OCI-LY3 (cell line): Measurements from ENCODE around the gene RALY.
A peak's percentile ranks its signal among the peaks of the same experiment; 100 is the strongest.

Experiments
- H2AFZ ChIP-seq: fragments of 200-600, 300-600 bp; shearing (Covaris generic); 2 replicates; pipeline ENCODE4 v1.6.0; 2014; ENCODE audit warnings: antibody characterized with exemption, low read depth, low read length
- H3K27ac ChIP-seq: fragments of 200-600, 300-600 bp; sonication (generic); 2 replicates; pipeline ENCODE4 v1.5.1; 2014; ENCODE audit warnings: mild to moderate bottlenecking, low read length, moderate library complexity, mixed read lengths
- H3K27me3 ChIP-seq: fragments of 200-600, 300-600 bp; sonication (generic); 2 replicates; pipeline ENCODE4 v1.6.1; 2014; ENCODE audit warnings: low read depth, low read length, mixed read lengths
- H3K36me3 ChIP-seq: fragments of 200-600, 300-600 bp; sonication (generic); replicated peaks from 2 replicates; pipeline ENCODE3; 2014; ENCODE audit warnings: low read depth, low read length, mixed read lengths
- H3K4me1 ChIP-seq: fragments of 300-600, 200-600 bp; sonication (generic); 2 replicates; pipeline ENCODE4 v1.6.1; 2014; ENCODE audit warnings: low read length, mixed read lengths
- H3K4me2 ChIP-seq: fragments of 200-600, 300-600 bp; sonication (generic); 2 replicates; pipeline ENCODE4 v1.6.1; 2014; ENCODE audit warnings: low read length, mixed read lengths
- H3K4me3 ChIP-seq: fragments of 300-600, 200-600 bp; sonication (generic); 2 replicates; pipeline ENCODE4 v1.5.1; 2014; ENCODE audit warnings: antibody characterized with exemption, mild to moderate bottlenecking, low read length, moderate library complexity
- H3K79me2 ChIP-seq: fragments of 300-600, 200-600 bp; shearing (Covaris generic); 2 replicates; pipeline ENCODE4 v1.6.1; 2014; ENCODE audit warnings: mild to moderate bottlenecking, low read length, mixed read lengths
- H3K9ac ChIP-seq: fragments of 300-600, 200-600 bp; shearing (Covaris generic); 2 replicates; pipeline ENCODE4 v1.6.0; 2014; ENCODE audit warnings: mild to moderate bottlenecking, low read length, moderate library complexity
- H3K9me3 ChIP-seq: fragments of 200-600, 300-600 bp; shearing (Covaris generic); 2 replicates; pipeline ENCODE4 v1.6.1; 2014; ENCODE audit warnings: low read length, mixed read lengths; ENCODE audit not compliant: insufficient read depth
- H4K20me1 ChIP-seq: fragments of 200-600, 300-600 bp; sonication (generic); 2 replicates; pipeline ENCODE4 v1.6.1; 2016; ENCODE audit warnings: low read length, mixed read lengths; ENCODE audit not compliant: insufficient read depth
- CTCF ChIP-seq: fragments of 200-600, 300-600 bp; sonication (generic); IDR thresholded peaks from 2 replicates; pipeline ENCODE4 v1.5.1; 2014; ENCODE audit warnings: antibody characterized with exemption, low read length, low read depth
- EZH2phosphoT487 ChIP-seq: fragments of 200-600 bp; shearing (Covaris generic); IDR thresholded peaks from 2 replicates; pipeline ENCODE4 v1.6.1; 2018; ENCODE audit warnings: antibody characterized with exemption, mixed run types, low read depth

RALY gene

GRCh38 chr20:34110745-34111641, 117.3 kb downstream of the RALY start:
- Histone ChIP-seq H3K4me3 (peak overlapping the region; percentile 88), H3K36me3 (peaks cover 35% of the 10 kb centered on the region), H3K79me2 (peaks cover 63% of the 10 kb centered on the region), H2AFZ (0 out of 2 replicates have a peak overlapping the region, but pooled peaks have one; percentile 4), H3K4me2 (peak overlapping the region; percentile 88), H3K9me3 (no peaks in the 10 kb centered on the region), H3K4me1 (peaks cover 27% of the 10 kb centered on the region), H3K9ac (peak overlapping the region; percentile 92), H3K27me3 (no peaks in the 10 kb centered on the region), H3K27ac (peak overlapping the region; percentile 77), H4K20me1 (peaks cover 51% of the 10 kb centered on the region)
- TF ChIP-seq CTCF (peak; percentile 28), EZH2phosphoT487 (no peak)

- no peak for TF ChIP-seq EZH2phosphoT487
- TF ChIP-seq CTCF, result 0 out of 2 replicates have a peak, but pooled peaks have one; percentile 10
- peak within 1 kb of the TSS; percentile 89 for H2AFZ ChIP-seq
- no peaks in the 10 kb centered on the region for H3K9me3 ChIP-seq
- H3K36me3 ChIP-seq, result peaks cover 34% of the 10 kb centered on the region
- peak within 1 kb of the TSS; percentile 88 for H3K4me3 ChIP-seq
- H3K4me2 ChIP-seq, result peak within 1 kb of the TSS; percentile 100
- H3K27me3 ChIP-seq, result no peaks in the 10 kb centered on the region
- H3K4me1 ChIP-seq, result peaks cover 27% of the 10 kb centered on the region
- H3K79me2 ChIP-seq, result peaks cover 53% of the 10 kb centered on the region
- peak within 1 kb of the TSS; percentile 77 for H3K27ac ChIP-seq
- H3K9ac ChIP-seq, result peak within 1 kb of the TSS; percentile 92
- H4K20me1 ChIP-seq, result peaks cover 42% of the 10 kb centered on the region
Observed at GRCh38 chr20:34111702-34112599, 118.2 kb downstream of the RALY start, which contains the start of gene EIF2S2. EIF2S2 (minus strand) TSS chr20:34112243; CDS start chr20:34112110, 133 bp downstream.

- Histone ChIP-seq H3K9ac (peak overlapping the region; percentile 78), H3K9me3 (no peaks in the 10 kb centered on the region), H3K27me3 (no peaks in the 10 kb centered on the region), H3K79me2 (peaks cover 46% of the 10 kb centered on the region), H3K4me3 (peak overlapping the region; percentile 88), H3K4me2 (peak overlapping the region; percentile 100), H3K27ac (peak overlapping the region; percentile 31), H4K20me1 (peaks cover 35% of the 10 kb centered on the region), H3K36me3 (peaks cover 30% of the 10 kb centered on the region), H2AFZ (peak overlapping the region; percentile 89), H3K4me1 (peaks cover 27% of the 10 kb centered on the region)
- TF ChIP-seq EZH2phosphoT487, result no peak
- no peak for TF ChIP-seq CTCF
Observed at GRCh38 chr20:34112600-34113101, 118.9 kb downstream of the RALY start.
